Measurements from ENCODE around the gene EPS8L2. TPM values are rescaled to one million over a fixed set of nuclear protein-coding genes. Genes with fewer than 3 reads are reported as not detected.

The EPS8L2 gene
- total RNA-seq, 1 donor from 2014 or later, result 76.7 TPM

DNA sequence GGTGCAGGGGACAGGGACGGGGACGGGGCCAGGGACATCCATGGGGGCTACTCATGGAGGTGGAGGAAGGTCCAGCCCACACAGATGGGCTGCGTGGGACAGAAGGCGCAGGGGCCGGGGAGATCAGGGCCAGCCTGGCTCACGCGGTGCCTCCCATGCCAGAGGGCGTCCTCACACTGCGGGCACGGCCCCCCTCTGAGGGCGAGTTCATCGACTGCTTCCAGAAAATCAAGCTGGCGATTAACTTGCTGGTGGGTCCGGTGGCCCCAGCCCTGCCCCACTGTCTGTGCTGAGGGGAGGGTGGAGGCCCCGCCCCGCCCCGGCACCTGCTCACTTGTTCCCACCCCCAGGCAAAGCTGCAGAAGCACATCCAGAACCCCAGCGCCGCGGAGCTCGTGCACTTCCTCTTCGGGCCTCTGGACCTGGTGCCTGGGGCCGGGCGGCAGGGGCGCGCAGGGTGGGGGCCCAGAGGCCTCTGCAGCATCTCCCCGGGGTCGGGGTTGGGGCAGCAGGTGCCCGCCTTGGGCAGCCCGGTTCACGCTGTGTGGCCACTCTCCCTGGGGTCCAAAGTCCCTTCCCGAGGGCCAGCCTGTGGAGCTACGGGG, 15.8 kb downstream of the EPS8L2 start:
- intact Hi-C loops (cut with DNase I), result no loop called here

DNA sequence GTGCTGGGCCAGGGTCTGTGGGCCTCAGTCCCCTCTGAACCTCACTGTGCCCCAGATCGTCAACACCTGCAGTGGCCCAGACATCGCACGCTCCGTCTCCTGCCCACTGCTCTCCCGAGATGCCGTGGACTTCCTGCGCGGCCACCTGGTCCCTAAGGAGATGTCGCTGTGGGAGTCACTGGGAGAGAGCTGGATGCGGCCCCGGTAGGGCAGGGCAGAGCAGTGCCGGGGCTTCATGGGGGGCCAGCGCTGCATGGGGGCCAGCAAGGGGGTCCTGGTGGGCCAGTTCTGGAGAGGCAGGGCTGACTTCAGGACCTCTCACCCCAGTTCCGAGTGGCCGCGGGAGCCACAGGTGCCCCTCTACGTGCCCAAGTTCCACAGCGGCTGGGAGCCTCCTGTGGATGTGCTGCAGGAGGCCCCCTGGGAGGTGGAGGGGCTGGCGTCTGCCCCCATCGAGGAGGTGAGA, 16.3 kb downstream of the EPS8L2 start:
- intact Hi-C loops (cut with DNase I), result no loop called here
- Histone ChIP-seq H3K27me3 (no peaks in the 10 kb centered on the region), H3K27ac (no peak overlapping the region), H3K4me1 (peaks cover 7 to 17% of the 10 kb centered on the region in 2 donors), H3K36me3 (peaks cover 3 to 10% of the 10 kb centered on the region in 2 donors), H3K4me3 (no peak overlapping the region), H3K9me3 (no peaks in the 10 kb centered on the region)
- TF ChIP-seq, protein P1, sequence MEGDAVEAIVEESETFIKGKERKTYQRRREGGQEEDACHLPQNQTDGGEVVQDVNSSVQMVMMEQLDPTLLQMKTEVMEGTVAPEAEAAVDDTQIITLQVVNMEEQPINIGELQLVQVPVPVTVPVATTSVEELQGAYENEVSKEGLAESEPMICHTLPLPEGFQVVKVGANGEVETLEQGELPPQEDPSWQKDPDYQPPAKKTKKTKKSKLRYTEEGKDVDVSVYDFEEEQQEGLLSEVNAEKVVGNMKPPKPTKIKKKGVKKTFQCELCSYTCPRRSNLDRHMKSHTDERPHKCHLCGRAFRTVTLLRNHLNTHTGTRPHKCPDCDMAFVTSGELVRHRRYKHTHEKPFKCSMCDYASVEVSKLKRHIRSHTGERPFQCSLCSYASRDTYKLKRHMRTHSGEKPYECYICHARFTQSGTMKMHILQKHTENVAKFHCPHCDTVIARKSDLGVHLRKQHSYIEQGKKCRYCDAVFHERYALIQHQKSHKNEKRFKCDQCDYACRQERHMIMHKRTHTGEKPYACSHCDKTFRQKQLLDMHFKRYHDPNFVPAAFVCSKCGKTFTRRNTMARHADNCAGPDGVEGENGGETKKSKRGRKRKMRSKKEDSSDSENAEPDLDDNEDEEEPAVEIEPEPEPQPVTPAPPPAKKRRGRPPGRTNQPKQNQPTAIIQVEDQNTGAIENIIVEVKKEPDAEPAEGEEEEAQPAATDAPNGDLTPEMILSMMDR (IDR thresholded peaks at IDR 0.05), result no peak
- no peak for DNase-seq (ENCODE audit: low spot score in 2 of 2)

More for the DNA sequence above, 15.8 kb downstream of the EPS8L2 start:
- Histone ChIP-seq H3K27me3 (no peaks in the 10 kb centered on the region), H3K27ac (no peak overlapping the region), H3K9me3 (no peaks in the 10 kb centered on the region), H3K4me1 (peaks cover 4 to 13% of the 10 kb centered on the region in 2 donors), H3K4me3 (no peak overlapping the region), H3K36me3 (peaks cover 3 to 10% of the 10 kb centered on the region in 2 donors)
- DNase-seq (ENCODE audit: low spot score in 2 of 2), result no peak
- TF ChIP-seq, protein P1 (IDR thresholded peaks at IDR 0.05), result no peak

DNA sequence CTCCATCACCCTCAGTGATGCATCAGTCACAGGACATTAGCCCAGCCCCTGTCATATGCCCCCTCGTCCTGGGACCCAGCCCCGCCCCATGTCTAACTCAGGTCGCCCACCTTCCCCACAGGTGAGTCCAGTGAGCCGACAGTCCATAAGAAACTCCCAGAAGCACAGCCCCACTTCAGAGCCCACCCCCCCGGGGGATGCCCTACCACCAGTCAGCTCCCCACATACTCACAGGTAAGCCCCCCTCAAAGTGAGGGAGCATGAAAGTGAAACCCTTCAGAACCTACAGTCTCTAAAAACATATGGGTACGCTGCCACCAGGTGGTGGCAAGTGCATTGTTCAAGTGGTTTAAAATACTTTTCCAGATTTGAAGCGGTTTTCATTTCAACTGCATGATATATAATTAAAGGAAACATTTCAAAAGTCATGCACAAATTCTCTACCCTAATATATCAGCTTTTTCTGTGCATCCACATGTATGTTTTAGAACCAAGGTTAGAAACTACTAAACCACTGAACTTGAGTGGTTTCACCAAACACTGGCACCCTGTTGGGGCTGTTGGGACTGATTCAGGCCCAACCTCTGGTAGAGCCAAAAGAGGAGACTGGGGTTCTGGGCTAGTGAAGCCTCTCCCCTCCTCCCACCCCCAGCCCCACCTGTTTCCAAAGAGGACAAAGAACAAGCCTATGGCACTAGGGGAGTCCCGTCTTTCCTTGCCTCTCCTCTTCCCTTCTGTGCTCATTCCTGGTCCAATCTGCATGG, 17.3 kb downstream of the EPS8L2 start:
- DNase-seq (ENCODE audit: low spot score in 2 of 2), result no peak
- intact Hi-C loops (cut with DNase I), result loop anchor here (1.0 kb wide), 1 partner anchor 61 kb away; no protein-coding TSS in a partner anchor

DNA sequence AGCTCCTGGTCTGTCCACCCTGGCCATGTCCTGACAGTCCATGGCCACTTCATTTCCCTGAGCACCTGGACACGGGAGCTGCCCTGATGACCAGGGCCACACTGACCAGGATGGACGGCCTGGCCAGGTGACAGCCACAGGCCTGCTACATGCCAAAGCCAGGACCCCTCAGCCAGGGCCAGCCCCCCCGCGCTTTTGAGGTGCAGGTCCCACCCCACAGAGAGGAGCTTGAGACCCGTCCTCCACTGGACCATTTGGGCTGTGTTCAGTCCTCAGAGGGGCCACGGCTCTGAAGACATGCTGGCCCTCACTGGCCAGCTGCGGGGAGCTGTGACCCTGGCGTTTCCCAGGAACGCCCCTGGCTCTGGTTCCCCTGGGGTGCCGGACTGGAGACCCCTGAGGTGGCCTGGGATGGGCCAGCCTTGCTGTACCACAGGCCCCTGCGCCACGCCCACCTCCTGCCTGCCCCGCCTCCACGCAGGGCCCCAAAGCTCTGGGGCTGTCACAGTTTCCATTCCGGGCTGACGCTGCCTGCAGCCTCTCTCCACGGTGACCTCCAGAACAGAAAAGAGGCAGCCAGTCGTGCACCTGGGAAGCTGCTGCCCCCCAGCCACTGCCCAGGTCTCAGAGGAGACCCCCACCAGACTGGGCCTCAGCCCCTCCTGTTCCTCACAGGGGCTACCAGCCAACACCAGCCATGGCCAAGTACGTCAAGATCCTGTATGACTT, 18.2 kb downstream of the EPS8L2 start:
- intact Hi-C loops (cut with DNase I), result no loop called here
- no peaks in the 10 kb centered on the region for H3K9me3 ChIP-seq

More for the DNA sequence above, 17.3 kb downstream of the EPS8L2 start:
- no peak overlapping the region for H3K4me3 ChIP-seq
- H3K9me3 ChIP-seq, result no peaks in the 10 kb centered on the region
- H3K27me3 ChIP-seq, result no peaks in the 10 kb centered on the region
- peaks cover 13 to 25% of the 10 kb centered on the region in 2 donors for H3K4me1 ChIP-seq
- peaks cover 3 to 10% of the 10 kb centered on the region in 2 donors for H3K36me3 ChIP-seq
- TF ChIP-seq, protein P1 (IDR thresholded peaks at IDR 0.05), result peak; percentile 34 to 62 (median 57)
- no peak overlapping the region for H3K27ac ChIP-seq

More for the DNA sequence above, 18.2 kb downstream of the EPS8L2 start:
- peaks cover 3 to 10% of the 10 kb centered on the region in 2 donors for H3K36me3 ChIP-seq
- peaks cover 17 to 34% of the 10 kb centered on the region in 2 donors for H3K4me1 ChIP-seq
- no peak overlapping the region for H3K27ac ChIP-seq
- no peaks in the 10 kb centered on the region for H3K27me3 ChIP-seq
- no peak for DNase-seq (ENCODE audit: low spot score in 2 of 2)
- H3K4me3 ChIP-seq, result no peak overlapping the region
- TF ChIP-seq, protein P1 (IDR thresholded peaks at IDR 0.05), result no peak

Data from ascending aorta (tissue), 2 donors.